Upper lobe of left lung (tissue), 6 donors: Measurements from ENCODE around the gene GRIK1. TPM values are rescaled to one million over a fixed set of nuclear protein-coding genes. Genes with fewer than 3 reads are reported as not detected.

ENCODE experiments used
- ATAC-seq, 2 donors: fragments of 200-7000 bp; cut with Tn5 transposase; one replicate each; pipeline ENCODE4 v1.9.1; 2022; ENCODE audit warnings: mild to moderate bottlenecking in 2 of 2, moderate library complexity in 2 of 2; ENCODE audit not compliant: low FRiP score in 2 of 2
- DNase-seq, 2 donors: peaks; one replicate each; pipeline ENCODE4 v3.0.0-alpha.2; 2019 to 2020
- H3K27ac ChIP-seq, 4 donors: fragments of 200-600 bp; sonication (generic); one replicate each; pipeline ENCODE4 v1.5.1; 2016 to 2019
- H3K27me3 ChIP-seq, 4 donors: fragments of 200-600 bp; sonication (generic); one replicate each; pipeline ENCODE4 v1.5.1; 2017 to 2019
- H3K36me3 ChIP-seq, 4 donors: fragments of 200-600 bp; sonication (generic); one replicate each; pipeline ENCODE4 v1.5.1; 2016 to 2019
- H3K4me1 ChIP-seq, 4 donors: fragments of 200-600 bp; sonication (generic); one replicate each; pipeline ENCODE4 v1.5.1; 2018 to 2019
- H3K4me3 ChIP-seq, 4 donors: fragments of 200-600 bp; sonication (generic); one replicate each; pipeline ENCODE4 v1.5.1; 2017 to 2019; ENCODE audit warnings: mild to moderate bottlenecking in 2 of 4, moderate library complexity in 1 of 4
- H3K9me3 ChIP-seq, 4 donors: fragments of 200-600 bp; sonication (generic); one replicate each; pipeline ENCODE4 v1.5.1; 2018 to 2019
- CTCF ChIP-seq, 6 experiments: fragments of 450-650 bp in 4 of 6; fragments of 200-600 bp in 2 of 6; sonication (generic) in 2 of 6; IDR thresholded peaks; one replicate each; pipeline ENCODE4 v1.5.1; 2016 to 2019; ENCODE audit warnings: antibody characterized with exemption in 6 of 6
- EP300 ChIP-seq, 4 donors: sonication (generic); formaldehyde crosslinking; IDR thresholded peaks; one replicate each; pipeline ENCODE4 v1.5.1; 2017; ENCODE audit warnings: antibody characterized with exemption in 4 of 4, control low read depth in 2 of 4
- POLR2A ChIP-seq, 4 donors: fragments of 450-650 bp; IDR thresholded peaks; one replicate each; pipeline ENCODE4 v1.5.1; 2016 to 2017; ENCODE audit warnings: antibody characterized with exemption in 4 of 4, mild to moderate bottlenecking in 2 of 4
- POLR2AphosphoS5 ChIP-seq, 2 donors: sonication (generic); formaldehyde crosslinking; IDR thresholded peaks; one replicate each; pipeline ENCODE4 v1.5.1; 2017; ENCODE audit warnings: antibody characterized with exemption in 2 of 2
- WGBS, 2 donors: methylation state at CpG; one replicate each; pipeline ENCODE4 v1.1.5; 2017 to 2018; 5-methylcytosine and 5-hydroxymethylcytosine counted together
- total RNA-seq, 6 donors: library from RNA; depleted of rRNA in 4 of 6; stranded (reverse); fragments of >200 nt in 4 of 6; gene quantifications; one replicate each; pipeline versions ENCODE4 v1.1.0 to v1.2.1, GENCODE V29; 2016 to 2021
- donor health status: DM: no; HTN: no; CAD: no; lungs with moderate emphysema.
- donor health status: DM: no; HTN: yes; CAD: no; lungs with severe emphysema.

Gene GRIK1
- total RNA-seq, 6 donors from 2014 or later, result 0.15 TPM; not detected in 5

GRCh38 chr21:29691616-29692491, 247.9 kb downstream of the GRIK1 start:
- DNase-seq (no peak), ATAC-seq (no peak)
- TF ChIP-seq CTCF (IDR thresholded peaks at IDR 0.05) (no peak), POLR2A (IDR thresholded peaks at IDR 0.05) (no peak), POLR2AphosphoS5 (IDR thresholded peaks at IDR 0.05) (no peak), EP300 (IDR thresholded peaks at IDR 0.05) (no peak)
- Histone ChIP-seq H3K4me1 (no peaks in the 10 kb centered on the region), H3K27me3 (no peaks in the 10 kb centered on the region), H3K36me3 (no peaks in the 10 kb centered on the region), H3K27ac (no peak overlapping the region), H3K9me3 (no peaks in the 10 kb centered on the region), H3K4me3 (no peak overlapping the region)
- 81 to 86% methylated on average over 5 of the region's 5 CpGs for WGBS, 2 donors

- H3K27me3 ChIP-seq, result no peaks in the 10 kb centered on the region
- no peak for TF ChIP-seq EP300 (IDR thresholded peaks at IDR 0.05)
- TF ChIP-seq POLR2AphosphoS5 (IDR thresholded peaks at IDR 0.05), result no peak
- H3K4me3 ChIP-seq, result no peak overlapping the region
- no peak for ATAC-seq
- no peaks in the 10 kb centered on the region for H3K4me1 ChIP-seq
- no peak for DNase-seq
- H3K27ac ChIP-seq, result no peak overlapping the region
- H3K9me3 ChIP-seq, result no peaks in the 10 kb centered on the region
- H3K36me3 ChIP-seq, result no peaks in the 10 kb centered on the region
- WGBS, 2 donors, result 58 to 79% methylated on average over 6 of the region's 6 CpGs
Measured at GRCh38 chr21:29689753-29690152, 250.0 kb downstream of the GRIK1 start.

GRCh38 chr21:29684106-29684505, 255.7 kb downstream of the GRIK1 start:
- Histone ChIP-seq H3K36me3 (no peaks in the 10 kb centered on the region), H3K4me3 (no peak overlapping the region), H3K27me3 (no peaks in the 10 kb centered on the region), H3K9me3 (no peaks in the 10 kb centered on the region), H3K4me1 (no peaks in the 10 kb centered on the region), H3K27ac (no peak overlapping the region)
- DNase-seq (no peak), ATAC-seq (no peak)
- 87 to 96% methylated on average over 1 of the region's 1 CpG for WGBS, 2 donors
- TF ChIP-seq POLR2A (IDR thresholded peaks at IDR 0.05) (no peak), POLR2AphosphoS5 (IDR thresholded peaks at IDR 0.05) (no peak), EP300 (IDR thresholded peaks at IDR 0.05) (no peak), CTCF (IDR thresholded peaks at IDR 0.05) (no peak)

GRCh38 chr21:29682800-29683199, 257.0 kb downstream of the GRIK1 start:
- 86 to 97% methylated on average over 3 of the region's 3 CpGs for WGBS, 2 donors

GRCh38 chr21:29680273-29680672, 259.5 kb downstream of the GRIK1 start:
- WGBS, 2 donors, result 85 to 99% methylated on average over 4 of the region's 4 CpGs
- TF ChIP-seq CTCF (IDR thresholded peaks at IDR 0.05) (no peak), EP300 (IDR thresholded peaks at IDR 0.05) (no peak), POLR2A (IDR thresholded peaks at IDR 0.05) (no peak), POLR2AphosphoS5 (IDR thresholded peaks at IDR 0.05) (no peak)
- no peak for ATAC-seq
- Histone ChIP-seq H3K27ac (no peak overlapping the region), H3K36me3 (no peaks in the 10 kb centered on the region), H3K9me3 (no peaks in the 10 kb centered on the region), H3K27me3 (no peaks in the 10 kb centered on the region), H3K4me3 (no peak overlapping the region), H3K4me1 (no peaks in the 10 kb centered on the region)
- no peak for DNase-seq

More at GRCh38 chr21:29682800-29683199, 257.0 kb downstream of the GRIK1 start:
- Histone ChIP-seq H3K4me1 (no peaks in the 10 kb centered on the region), H3K4me3 (no peak overlapping the region), H3K27me3 (no peaks in the 10 kb centered on the region), H3K9me3 (no peaks in the 10 kb centered on the region), H3K27ac (no peak overlapping the region), H3K36me3 (no peaks in the 10 kb centered on the region)
- no peak for DNase-seq
- no peak for ATAC-seq
- TF ChIP-seq POLR2A (IDR thresholded peaks at IDR 0.05) (no peak), CTCF (IDR thresholded peaks at IDR 0.05) (no peak), POLR2AphosphoS5 (IDR thresholded peaks at IDR 0.05) (no peak), EP300 (IDR thresholded peaks at IDR 0.05) (no peak)
